ENCODE measurements around the gene DNAJC4.

Gene DNAJC4

DNA sequence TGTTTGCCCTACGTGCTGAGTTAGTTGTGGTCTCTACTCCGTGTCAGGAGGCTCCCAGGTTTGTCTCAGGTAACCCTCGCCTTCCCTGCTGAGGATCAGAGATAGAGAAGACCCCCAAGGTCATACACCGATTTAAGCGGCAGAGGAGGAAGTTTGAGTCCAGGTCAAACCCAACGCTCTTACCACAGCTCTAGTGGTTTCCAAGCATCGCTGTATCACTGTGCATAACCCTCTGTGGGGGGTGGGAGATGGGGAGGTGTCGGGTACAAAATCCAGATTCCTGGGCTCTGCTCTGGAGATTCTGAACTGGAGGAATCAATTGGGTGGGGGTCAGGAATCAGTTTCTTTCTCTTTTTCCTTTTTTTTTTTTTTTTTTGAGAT is 627 bp downstream of the DNAJC4 start:
- Histone ChIP-seq H3K36me3 (ENCODE audit: insufficient read depth, low read length) (no peaks in the 10 kb centered on the region), H3K4me3 (peak overlapping the region; percentile 94), H3K9me3 (ENCODE audit: low read depth, low read length) (no peaks in the 10 kb centered on the region), H3K9ac (ENCODE audit: insufficient read length) (peak overlapping the region; percentile 71), H3K27ac (0 out of 2 replicates have a peak overlapping the region, but pooled peaks have one; percentile 50)
- TF ChIP-seq EZH2 (IDR thresholded peaks at IDR 0.05) (no peak), FOXP2 (optimal IDR thresholded peaks at IDR 0.05; ENCODE audit: control extremely low read depth, extremely low read length, insufficient read depth) (no peak), POLR2AphosphoS5 (IDR thresholded peaks at IDR 0.05; ENCODE audit: borderline replicate concordance, low read depth, low read length) (no peak)
- DNase-seq (ENCODE audit: low read depth, low spot score): no peak

DNA sequence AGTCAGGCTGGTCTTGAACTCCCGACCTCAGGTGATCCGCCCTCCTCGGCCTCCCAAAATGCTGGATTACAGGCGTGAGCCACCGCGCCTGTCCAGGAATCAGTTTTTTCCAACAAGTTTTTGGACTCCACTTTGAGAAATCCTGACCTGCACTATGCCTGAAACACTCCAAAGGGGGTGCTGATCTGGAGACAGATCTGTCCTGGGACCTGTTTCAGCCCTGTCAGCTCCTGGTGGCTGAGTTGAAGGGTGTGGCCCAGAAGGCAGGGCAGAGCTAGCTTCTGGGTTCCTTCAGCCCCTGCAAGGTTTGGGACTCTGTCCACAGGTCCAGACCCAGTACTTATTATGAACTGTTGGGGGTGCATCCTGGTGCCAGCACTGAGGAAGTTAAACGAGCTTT is 1.2 kb downstream of the DNAJC4 start:
- H3K4me3 ChIP-seq: no peak overlapping the region
- H3K9ac ChIP-seq (ENCODE audit: insufficient read length): no peak overlapping the region
- H3K36me3 ChIP-seq (ENCODE audit: insufficient read depth, low read length): no peaks in the 10 kb centered on the region
- no peak for DNase-seq (ENCODE audit: low read depth, low spot score)
- no peak for TF ChIP-seq EZH2 (IDR thresholded peaks at IDR 0.05)
- H3K9me3 ChIP-seq (ENCODE audit: low read depth, low read length): no peaks in the 10 kb centered on the region
- H3K27ac ChIP-seq: no peak overlapping the region

DNA sequence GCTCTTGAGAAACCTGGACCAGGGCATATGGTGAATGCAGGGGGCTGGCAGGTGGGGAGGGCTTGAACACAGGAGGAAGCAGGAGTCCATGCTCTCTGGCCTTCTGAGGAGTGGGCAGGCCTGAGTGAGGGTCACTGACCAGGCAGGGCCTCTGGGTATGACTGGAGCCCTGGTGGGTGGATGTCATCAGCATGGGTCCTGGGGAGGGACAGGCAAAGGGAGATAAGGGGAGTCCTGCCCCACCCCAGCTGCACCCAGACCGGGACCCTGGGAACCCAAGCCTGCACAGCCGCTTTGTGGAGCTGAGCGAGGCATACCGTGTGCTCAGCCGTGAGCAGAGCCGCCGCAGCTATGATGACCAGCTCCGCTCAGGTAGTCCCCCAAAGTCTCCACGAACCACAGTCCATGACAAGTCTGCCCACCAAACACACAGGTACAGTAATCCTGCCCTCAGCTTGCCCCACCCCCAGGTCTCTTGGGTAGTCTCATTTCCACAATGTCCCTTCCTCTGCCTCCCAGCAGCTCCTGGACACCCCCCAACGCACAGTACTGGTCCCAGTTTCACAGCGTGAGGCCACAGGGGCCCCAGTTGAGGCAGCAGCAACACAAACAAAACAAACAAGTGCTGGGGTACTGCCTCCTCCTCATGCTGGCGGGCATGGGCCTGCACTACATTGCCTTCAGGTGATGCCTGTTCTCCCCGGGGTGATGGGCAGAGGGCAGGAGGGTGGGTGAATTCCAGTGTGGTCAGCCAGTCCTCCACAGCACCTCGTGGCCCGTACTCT is 2.0 kb downstream of the DNAJC4 start:
- no peak for TF ChIP-seq FOXP2 (optimal IDR thresholded peaks at IDR 0.05; ENCODE audit: control extremely low read depth, extremely low read length, insufficient read depth)
- TF ChIP-seq POLR2AphosphoS5 (IDR thresholded peaks at IDR 0.05; ENCODE audit: borderline replicate concordance, low read depth, low read length): no peak
- no peak for TF ChIP-seq EZH2 (IDR thresholded peaks at IDR 0.05)
- no peak for DNase-seq (ENCODE audit: low read depth, low spot score)
- no peak overlapping the region; the same call in 1 of the 2 replicates for H3K27ac ChIP-seq
- H3K9ac ChIP-seq (ENCODE audit: insufficient read length): no peak overlapping the region
- no peak overlapping the region for H3K4me3 ChIP-seq
- no peaks in the 10 kb centered on the region for H3K9me3 ChIP-seq (ENCODE audit: low read depth, low read length)
- peaks cover 2% of the 10 kb centered on the region; the same call in 1 of the 2 replicates for H3K36me3 ChIP-seq (ENCODE audit: insufficient read depth, low read length)

DNA sequence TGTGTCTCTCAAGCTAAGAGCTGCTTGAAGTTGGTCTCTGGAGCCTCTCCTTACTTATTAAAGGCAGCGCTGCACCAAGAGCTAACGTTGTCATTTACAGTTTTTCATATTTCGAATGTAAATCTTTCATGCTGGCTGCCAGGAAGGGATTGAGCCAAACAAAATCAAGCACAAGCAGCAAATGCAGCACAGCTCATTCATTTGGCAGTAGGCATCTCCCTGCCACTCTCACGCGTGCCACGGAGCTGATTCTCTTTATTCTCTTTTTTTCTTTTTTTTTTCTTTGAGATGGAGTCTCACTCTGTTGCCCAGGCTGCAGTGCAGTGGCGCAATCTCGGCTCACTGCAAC is 2.6 kb downstream of the DNAJC4 start:
- no peak for TF ChIP-seq FOXP2 (optimal IDR thresholded peaks at IDR 0.05; ENCODE audit: control extremely low read depth, extremely low read length, insufficient read depth)
- TF ChIP-seq EZH2 (IDR thresholded peaks at IDR 0.05): no peak
- no peak for TF ChIP-seq POLR2AphosphoS5 (IDR thresholded peaks at IDR 0.05; ENCODE audit: borderline replicate concordance, low read depth, low read length)
- Histone ChIP-seq H3K27ac (no peak overlapping the region; the same call in 1 of the 2 replicates), H3K9ac (ENCODE audit: insufficient read length) (no peak overlapping the region), H3K4me3 (no peak overlapping the region), H3K9me3 (ENCODE audit: low read depth, low read length) (no peaks in the 10 kb centered on the region), H3K36me3 (ENCODE audit: insufficient read depth, low read length) (peaks cover 5% of the 10 kb centered on the region; the same call in 1 of the 2 replicates)
- no peak for DNase-seq (ENCODE audit: low read depth, low spot score)

DNA sequence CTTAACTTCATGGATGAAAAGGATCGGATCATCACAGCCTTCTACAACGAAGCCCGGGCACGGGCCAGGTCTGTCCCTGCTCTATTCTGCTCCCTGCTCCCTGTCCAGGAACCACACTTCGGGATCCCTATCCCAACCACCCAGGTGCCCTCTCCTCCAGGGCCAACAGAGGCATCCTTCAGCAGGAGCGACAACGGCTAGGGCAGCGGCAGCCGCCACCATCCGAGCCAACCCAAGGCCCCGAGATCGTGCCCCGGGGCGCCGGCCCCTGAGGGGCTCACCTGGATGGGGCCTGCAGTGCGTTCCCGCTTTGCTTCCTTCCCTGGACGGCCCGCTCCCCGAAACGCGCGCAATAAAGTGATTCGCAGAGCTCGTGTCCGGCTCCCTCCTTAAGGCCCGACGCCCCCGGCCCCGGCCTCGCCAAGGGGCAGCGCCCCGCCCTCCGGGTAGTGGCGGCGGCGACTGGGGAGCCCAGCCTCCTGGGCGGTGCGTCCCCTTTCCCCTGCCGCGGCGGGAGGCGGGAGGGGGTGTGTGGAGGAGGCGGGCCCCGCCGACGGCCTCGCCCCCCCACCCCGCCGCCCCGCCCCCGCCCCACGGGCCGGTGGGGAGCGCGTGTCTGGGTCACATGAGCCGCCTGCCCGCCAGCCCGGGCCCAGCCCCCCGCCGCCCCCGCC is 3.7 kb downstream of the DNAJC4 start, which contains the start of gene VEGFB:
Gene VEGFB (plus strand): TSS at position 672 of the 674 bp plus-strand sequence. CDS start 250 bp downstream, outside the sequence.
- Histone ChIP-seq H3K9ac (ENCODE audit: insufficient read length) (peak within 1 kb of the TSS; percentile 68), H3K27ac (no peak within 1 kb of the TSS; the same call in 1 of the 2 replicates), H3K36me3 (ENCODE audit: insufficient read depth, low read length) (peaks cover 5% of the 10 kb centered on the region; the same call in 1 of the 2 replicates), H3K4me3 (peak within 1 kb of the TSS; percentile 83), H3K9me3 (ENCODE audit: low read depth, low read length) (no peaks in the 10 kb centered on the region)
- TF ChIP-seq FOXP2 (optimal IDR thresholded peaks at IDR 0.05; ENCODE audit: control extremely low read depth, extremely low read length, insufficient read depth) (no peak), POLR2AphosphoS5 (IDR thresholded peaks at IDR 0.05; ENCODE audit: borderline replicate concordance, low read depth, low read length) (peak; percentile 36; the same call in 1 of the 2 replicates)
- no peak for DNase-seq (ENCODE audit: low read depth, low spot score)

DNA sequence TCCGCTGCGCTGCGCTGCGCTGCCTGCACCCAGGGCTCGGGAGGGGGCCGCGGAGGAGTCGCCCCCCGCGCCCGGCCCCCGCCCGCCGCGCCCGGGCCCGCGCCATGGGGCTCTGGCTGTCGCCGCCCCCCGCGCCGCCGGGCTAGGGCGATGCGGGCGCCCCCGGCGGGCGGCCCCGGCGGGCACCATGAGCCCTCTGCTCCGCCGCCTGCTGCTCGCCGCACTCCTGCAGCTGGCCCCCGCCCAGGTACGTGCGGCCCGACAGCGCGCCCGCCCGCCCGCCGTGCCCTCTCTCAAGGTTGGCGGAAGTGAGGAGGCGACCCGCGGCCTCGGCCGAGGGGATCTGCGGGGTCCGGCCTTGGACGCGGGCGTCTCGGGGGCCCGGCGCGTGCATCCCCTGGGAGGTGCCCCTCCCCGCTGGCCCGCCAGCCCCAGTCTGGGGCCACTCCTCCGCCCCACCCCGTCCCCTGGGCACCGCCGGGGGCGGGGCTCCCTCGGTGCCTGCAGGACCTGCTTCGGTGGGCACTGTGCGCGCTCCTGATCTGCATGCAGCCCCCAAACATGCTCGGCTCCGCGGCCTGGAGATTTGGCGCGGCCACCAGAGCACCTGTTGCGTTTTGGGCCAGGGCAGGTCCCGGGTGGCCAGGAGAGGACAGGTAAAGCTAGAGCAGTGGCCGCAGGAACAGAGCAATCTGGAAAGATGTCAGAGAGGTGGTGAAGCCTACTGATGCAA is 4.5 kb downstream of the DNAJC4 start:
- Histone ChIP-seq H3K9me3 (ENCODE audit: low read depth, low read length) (no peaks in the 10 kb centered on the region), H3K9ac (ENCODE audit: insufficient read length) (no peak overlapping the region), H3K36me3 (ENCODE audit: insufficient read depth, low read length) (peaks cover 5% of the 10 kb centered on the region; the same call in 1 of the 2 replicates), H3K4me3 (peak overlapping the region; percentile 82), H3K27ac (no peak overlapping the region; the same call in 1 of the 2 replicates)
- DNase-seq (ENCODE audit: low read depth, low spot score): no peak
- TF ChIP-seq FOXP2 (optimal IDR thresholded peaks at IDR 0.05; ENCODE audit: control extremely low read depth, extremely low read length, insufficient read depth): no peak
- peak; percentile 32; the same call in 1 of the 2 replicates for TF ChIP-seq POLR2AphosphoS5 (IDR thresholded peaks at IDR 0.05; ENCODE audit: borderline replicate concordance, low read depth, low read length)
- no peak for TF ChIP-seq EZH2 (IDR thresholded peaks at IDR 0.05)

DNA sequence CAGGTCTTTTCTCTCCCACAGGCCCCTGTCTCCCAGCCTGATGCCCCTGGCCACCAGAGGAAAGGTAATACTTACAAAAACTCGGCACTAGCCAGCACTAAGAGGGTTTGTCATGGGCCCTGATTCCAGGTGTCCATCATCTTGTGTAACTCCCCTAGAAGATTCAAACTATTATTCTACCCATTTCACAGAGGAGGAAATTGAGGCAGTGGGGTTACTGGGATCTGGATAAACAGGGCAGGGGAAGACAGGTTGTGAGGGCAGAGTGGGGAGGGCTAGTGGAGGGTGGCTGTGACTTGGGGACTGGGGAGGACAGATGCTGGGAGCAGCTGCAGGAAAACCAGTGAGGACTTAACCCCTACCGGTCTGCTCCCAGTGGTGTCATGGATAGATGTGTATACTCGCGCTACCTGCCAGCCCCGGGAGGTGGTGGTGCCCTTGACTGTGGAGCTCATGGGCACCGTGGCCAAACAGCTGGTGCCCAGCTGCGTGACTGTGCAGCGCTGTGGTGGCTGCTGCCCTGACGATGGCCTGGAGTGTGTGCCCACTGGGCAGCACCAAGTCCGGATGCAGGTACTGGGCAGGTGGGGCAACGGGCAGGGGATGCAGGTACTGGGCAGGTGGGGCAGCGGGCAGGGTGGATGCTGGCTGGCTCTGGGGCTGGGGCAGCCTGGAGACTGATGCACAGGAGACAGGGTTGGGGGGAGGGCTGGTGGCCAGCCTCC is 5.3 kb downstream of the DNAJC4 start:
- H3K9ac ChIP-seq (ENCODE audit: insufficient read length): no peak overlapping the region
- peaks cover 5% of the 10 kb centered on the region; the same call in 1 of the 2 replicates for H3K36me3 ChIP-seq (ENCODE audit: insufficient read depth, low read length)
- no peak overlapping the region for H3K27ac ChIP-seq
- H3K9me3 ChIP-seq (ENCODE audit: low read depth, low read length): no peaks in the 10 kb centered on the region
- H3K4me3 ChIP-seq: peak overlapping the region; percentile 82
- DNase-seq (ENCODE audit: low read depth, low spot score): no peak
- TF ChIP-seq FOXP2 (optimal IDR thresholded peaks at IDR 0.05; ENCODE audit: control extremely low read depth, extremely low read length, insufficient read depth) (no peak), POLR2AphosphoS5 (IDR thresholded peaks at IDR 0.05; ENCODE audit: borderline replicate concordance, low read depth, low read length) (no peak), EZH2 (IDR thresholded peaks at IDR 0.05) (no peak)
